H1 (cell line): ENCODE measurements around the gene SBNO1.

Source experiments
- CBX8 ChIP-seq: fragments of 300-800, 300-1000 bp; sonication (generic); IDR thresholded peaks from 2 replicates; pipeline ENCODE4 v1.7.1; 2016; ENCODE audit warnings: low read depth, low read length, borderline replicate concordance
- EGR1 ChIP-seq: IDR thresholded peaks from 2 replicates; pipeline ENCODE4 v1.6.1; 2011; ENCODE audit warnings: low read depth, low read length, borderline replicate concordance
- EZH2 ChIP-seq: fragments of 200-600 bp; sonication (generic); IDR thresholded peaks from 2 replicates; pipeline ENCODE4 v1.7.1; 2012; ENCODE audit warnings: low read depth, mild to moderate bottlenecking, moderate library complexity, low read length, inconsistent platforms; ENCODE audit not compliant: severe bottlenecking
- FOSL1 ChIP-seq: IDR thresholded peaks from 2 replicates; pipeline ENCODE4 v1.6.1; 2011; ENCODE audit warnings: mild to moderate bottlenecking, low read depth, low read length, moderate library complexity; ENCODE audit not compliant: insufficient read depth
- NANOG ChIP-seq: IDR thresholded peaks from 2 replicates; pipeline ENCODE4 v1.6.1; 2011; ENCODE audit warnings: low read length, low read depth, mild to moderate bottlenecking, inconsistent platforms; ENCODE audit not compliant: insufficient read depth, poor library complexity, severe bottlenecking
- SIRT6 ChIP-seq: IDR thresholded peaks from one replicate; pipeline ENCODE4 v1.7.1; 2012; ENCODE audit warnings: low read length, inconsistent platforms
- TF ChIP-seq, protein P1 (sequence below), 3 experiments: IDR thresholded peaks; 1 replicate in 2 of 3; 2 replicates in 1 of 3; pipeline versions ENCODE4 v1.5.1 to v1.6.1; 2011; ENCODE audit warnings: low read length in 3 of 3, mild to moderate bottlenecking in 3 of 3, inconsistent platforms in 2 of 3, low read depth in 1 of 3, moderate library complexity in 1 of 3; ENCODE audit not compliant: insufficient read depth in 1 of 3; ENCODE audit errors: control extremely low read depth in 1 of 3

DNA sequence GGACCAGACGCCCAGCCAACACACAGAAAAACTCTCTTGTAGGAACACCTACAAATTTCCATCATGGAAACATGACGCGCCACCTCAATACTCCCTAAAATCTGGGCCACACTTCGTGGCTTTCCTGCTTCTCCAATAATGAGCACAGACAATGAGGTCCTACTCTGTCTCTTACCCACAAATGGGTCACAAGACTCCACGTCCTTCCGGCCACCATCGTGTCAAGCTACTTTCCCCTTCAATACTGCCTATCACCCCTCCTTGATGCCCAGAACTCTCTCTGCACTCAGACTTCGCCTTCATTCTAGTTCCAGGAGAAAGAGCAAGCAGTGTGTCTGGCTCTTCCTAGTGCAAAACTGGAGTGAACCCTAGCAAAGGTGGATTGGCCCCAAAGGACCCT, 28.1 kb downstream of the SBNO1 start:
- TF ChIP-seq SIRT6 (no peak), FOSL1 (no peak), CBX8 (no peak), EGR1 (no peak), NANOG (no peak), EZH2 (no peak)
- TF ChIP-seq, protein P1, sequence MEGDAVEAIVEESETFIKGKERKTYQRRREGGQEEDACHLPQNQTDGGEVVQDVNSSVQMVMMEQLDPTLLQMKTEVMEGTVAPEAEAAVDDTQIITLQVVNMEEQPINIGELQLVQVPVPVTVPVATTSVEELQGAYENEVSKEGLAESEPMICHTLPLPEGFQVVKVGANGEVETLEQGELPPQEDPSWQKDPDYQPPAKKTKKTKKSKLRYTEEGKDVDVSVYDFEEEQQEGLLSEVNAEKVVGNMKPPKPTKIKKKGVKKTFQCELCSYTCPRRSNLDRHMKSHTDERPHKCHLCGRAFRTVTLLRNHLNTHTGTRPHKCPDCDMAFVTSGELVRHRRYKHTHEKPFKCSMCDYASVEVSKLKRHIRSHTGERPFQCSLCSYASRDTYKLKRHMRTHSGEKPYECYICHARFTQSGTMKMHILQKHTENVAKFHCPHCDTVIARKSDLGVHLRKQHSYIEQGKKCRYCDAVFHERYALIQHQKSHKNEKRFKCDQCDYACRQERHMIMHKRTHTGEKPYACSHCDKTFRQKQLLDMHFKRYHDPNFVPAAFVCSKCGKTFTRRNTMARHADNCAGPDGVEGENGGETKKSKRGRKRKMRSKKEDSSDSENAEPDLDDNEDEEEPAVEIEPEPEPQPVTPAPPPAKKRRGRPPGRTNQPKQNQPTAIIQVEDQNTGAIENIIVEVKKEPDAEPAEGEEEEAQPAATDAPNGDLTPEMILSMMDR (IDR thresholded peaks at IDR 0.05; ENCODE audit: control extremely low read depth in 1 of 3, insufficient read depth in 1 of 3, low read depth in 1 of 3, low read length in 3 of 3): no peak
